ENCODE results near the gene SENP7. TPM values are rescaled to one million over a fixed set of nuclear protein-coding genes. Genes with fewer than 3 reads are reported as not detected.

SENP7 gene
- total RNA-seq, 2 experiments from 2014 or later = 17.7 to 19.5 TPM

GRCh38 chr3:101549473-101549872, 36.5 kb upstream of the SENP7 start:
- H3K4me1 ChIP-seq (ENCODE audit: insufficient read depth, low read length, poor library complexity, severe bottlenecking) = no peaks in the 10 kb centered on the region
- no peak overlapping the region for H3K27ac ChIP-seq (ENCODE audit: low read depth, low read length, poor library complexity, severe bottlenecking)
- no peak for DNase-seq (ENCODE audit: low spot score)
- no peaks in the 10 kb centered on the region for H3K36me3 ChIP-seq (ENCODE audit: insufficient read depth, low read length)
- ChIA-PET CTCF (ENCODE audit: unreplicated experiment) (no interaction called here), POLR2A (interaction anchor here (0.6 kb wide), 2 partner anchors 63 to 96 kb away, joined by 3 to 5 read pairs; no protein-coding TSS in a partner anchor)
- no peak for TF ChIP-seq CTCF (conservative IDR thresholded peaks at IDR 0.05; ENCODE audit: low read length)
- no peaks in the 10 kb centered on the region for H3K9me3 ChIP-seq (ENCODE audit: low read length)
- no peak overlapping the region for H3K4me2 ChIP-seq (ENCODE audit: low read length)
- intact Hi-C loops (cut with micrococcal nuclease; ENCODE audit: unreplicated experiment) = no loop called here
- no peak overlapping the region for H3K4me3 ChIP-seq (ENCODE audit: low read depth, low read length, poor library complexity, severe bottlenecking)
- H3K9me2 ChIP-seq (ENCODE audit: insufficient read depth, low read length) = no peaks in the 10 kb centered on the region
- H3K79me2 ChIP-seq (ENCODE audit: insufficient read depth, low read depth, low read length) = no peaks in the 10 kb centered on the region
- H4K20me1 ChIP-seq (ENCODE audit: insufficient read depth, low read length) = no peaks in the 10 kb centered on the region
- no peak overlapping the region for H2AFZ ChIP-seq (ENCODE audit: low read length)
- BruUV-seq (replicated peaks) = no TSS peak

- ChIA-PET CTCF (ENCODE audit: unreplicated experiment) (no interaction called here), POLR2A (interaction anchor here (0.6 kb wide), 2 partner anchors 64 to 97 kb away, joined by 3 to 5 read pairs; no protein-coding TSS in a partner anchor)
- intact Hi-C loops (cut with micrococcal nuclease; ENCODE audit: unreplicated experiment) = no loop called here
- no peaks in the 10 kb centered on the region for H3K9me2 ChIP-seq (ENCODE audit: insufficient read depth, low read length)
- H3K27ac ChIP-seq (ENCODE audit: low read depth, low read length, poor library complexity, severe bottlenecking) = no peak overlapping the region
- H3K4me3 ChIP-seq (ENCODE audit: low read depth, low read length, poor library complexity, severe bottlenecking) = no peak overlapping the region
- H3K79me2 ChIP-seq (ENCODE audit: insufficient read depth, low read depth, low read length) = no peaks in the 10 kb centered on the region
- H3K4me2 ChIP-seq (ENCODE audit: low read length) = no peak overlapping the region
- H2AFZ ChIP-seq (ENCODE audit: low read length) = no peak overlapping the region
- no peaks in the 10 kb centered on the region for H3K9me3 ChIP-seq (ENCODE audit: low read length)
- DNase-seq (ENCODE audit: low spot score) = no peak
- no TSS peak for BruUV-seq (replicated peaks)
- H3K4me1 ChIP-seq (ENCODE audit: insufficient read depth, low read length, poor library complexity, severe bottlenecking) = no peaks in the 10 kb centered on the region
- H4K20me1 ChIP-seq (ENCODE audit: insufficient read depth, low read length) = no peaks in the 10 kb centered on the region
- TF ChIP-seq EZH2phosphoT487 (IDR thresholded peaks at IDR 0.05; ENCODE audit: borderline replicate concordance, low read depth, low read length) (no peak), CTCF (conservative IDR thresholded peaks at IDR 0.05; ENCODE audit: low read length) (no peak)
- no peaks in the 10 kb centered on the region for H3K36me3 ChIP-seq (ENCODE audit: insufficient read depth, low read length)
Observed at GRCh38 chr3:101548527-101549105, 35.6 kb upstream of the SENP7 start.

DNA sequence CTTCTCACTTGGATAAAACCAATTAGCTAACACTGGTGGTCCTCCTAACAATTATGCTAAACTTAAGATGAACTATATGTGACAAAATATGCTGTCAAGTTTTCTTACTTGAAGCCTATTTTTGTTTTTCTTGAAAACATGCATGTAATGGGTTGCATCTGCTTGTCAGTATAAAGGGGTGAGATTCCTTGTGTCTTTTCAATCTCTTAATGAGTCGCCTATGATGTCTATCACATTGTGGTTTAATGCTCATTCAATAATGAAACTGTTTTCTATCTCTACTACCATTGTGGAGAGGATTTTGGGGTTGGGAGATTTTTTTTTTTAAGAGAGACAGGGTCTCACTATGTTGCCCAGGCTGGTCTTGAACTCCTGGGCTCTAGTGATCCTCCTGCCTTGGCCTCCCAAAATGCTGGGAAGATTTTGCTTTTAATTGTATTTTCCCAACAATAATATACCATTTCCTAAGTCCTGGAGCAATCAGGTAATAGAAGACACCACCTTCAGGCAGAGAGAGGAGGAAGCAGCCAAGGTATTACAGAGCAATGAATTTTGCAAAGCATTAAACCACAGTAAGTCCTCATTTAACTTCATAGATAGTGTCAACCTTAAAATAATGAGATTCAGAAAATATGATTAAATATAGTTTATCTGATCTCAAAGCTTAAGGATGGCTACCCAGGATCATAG, 31.3 kb upstream of the SENP7 start:
- Histone ChIP-seq H3K27ac (ENCODE audit: low read depth, low read length, poor library complexity, severe bottlenecking) (no peak overlapping the region), H3K4me3 (ENCODE audit: low read depth, low read length, poor library complexity, severe bottlenecking) (no peak overlapping the region), H4K20me1 (ENCODE audit: insufficient read depth, low read length) (no peaks in the 10 kb centered on the region), H3K9me2 (ENCODE audit: insufficient read depth, low read length) (no peaks in the 10 kb centered on the region), H3K4me1 (ENCODE audit: insufficient read depth, low read length, poor library complexity, severe bottlenecking) (no peaks in the 10 kb centered on the region), H3K9me3 (ENCODE audit: low read length) (no peaks in the 10 kb centered on the region), H3K4me2 (ENCODE audit: low read length) (no peak overlapping the region), H2AFZ (ENCODE audit: low read length) (no peak overlapping the region), H3K79me2 (ENCODE audit: insufficient read depth, low read depth, low read length) (no peaks in the 10 kb centered on the region), H3K36me3 (ENCODE audit: insufficient read depth, low read length) (no peaks in the 10 kb centered on the region)
- intact Hi-C loops (cut with micrococcal nuclease; ENCODE audit: unreplicated experiment) = no loop called here
- TF ChIP-seq EZH2phosphoT487 (IDR thresholded peaks at IDR 0.05; ENCODE audit: borderline replicate concordance, low read depth, low read length) (no peak), CTCF (conservative IDR thresholded peaks at IDR 0.05; ENCODE audit: low read length) (no peak; the same call in 1 of the 2 replicates)
- no TSS peak for BruUV-seq (replicated peaks)
- ChIA-PET POLR2A (no interaction called here), CTCF (ENCODE audit: unreplicated experiment) (no interaction called here)
- DNase-seq (ENCODE audit: low spot score) = no peak
